ENCODE data around the gene NNT. TPM values are rescaled to one million over a fixed set of nuclear protein-coding genes. Genes with fewer than 3 reads are reported as not detected.
"Not testable (repeated sequence)": the region's sequence is repeated elsewhere in the genome, so short reads cannot be mapped to it uniquely, and the experiment has no call there.

NNT gene
- polyA plus RNA-seq, 3 donors from 2014 or later, result 49.5 to 78.0 (median 60.6) TPM

GRCh38 chr5:43745923-43746548, 143.1 kb downstream of the NNT start:
- H3K4me3 Mint-ChIP-seq; H3K27me3 Mint-ChIP-seq (ENCODE audit: low read depth in 3 of 3); H3K4me1 Mint-ChIP-seq; DNase-seq; H3K27ac Mint-ChIP-seq; H3K36me3 Mint-ChIP-seq; H3K9me3 Mint-ChIP-seq: not testable (repeated sequence)

- Mint-ChIP-seq H3K27me3 (ENCODE audit: low read depth in 3 of 3) (peaks cover 2% of the 10 kb centered on the region in 3 donors), H3K9me3 (peaks cover 0 to 6% (median 0%) of the 10 kb centered on the region in 6 donors), H3K27ac (no peak overlapping the region), H3K4me3 (no peak overlapping the region), H3K4me1 (no peaks in the 10 kb centered on the region), H3K36me3 (no peaks in the 10 kb centered on the region)
- no peak for DNase-seq
These were observed 147.8 kb downstream of the NNT start for GRCh38 chr5:43750809-43751208.

GRCh38 chr5:43753069-43753468, 150.1 kb downstream of the NNT start:
- Mint-ChIP-seq H3K4me3 (no peak overlapping the region), H3K4me1 (no peaks in the 10 kb centered on the region), H3K9me3 (peaks cover 0 to 9% (median 6%) of the 10 kb centered on the region in 6 donors), H3K27me3 (ENCODE audit: low read depth in 3 of 3) (peaks cover 2% of the 10 kb centered on the region in 3 donors), H3K36me3 (no peaks in the 10 kb centered on the region), H3K27ac (no peak overlapping the region)
- DNase-seq, result no peak

Other genes with a start within 250 kb of the NNT start
- 10 to 100 TPM in 1 of 3 donors, 1 to 10 TPM in 2; 5.0 to 12.1 (median 8.6) TPM for gene CCL28, start 190.8 kb upstream of the NNT start, polyA plus RNA-seq
- 10 to 100 TPM; 17.7 to 20.2 (median 19.6) TPM for gene TMEM267, start 119.3 kb upstream of the NNT start, polyA plus RNA-seq
- gene C5orf34, start 88.0 kb upstream of the NNT start, polyA plus RNA-seq, result 1 to 10 TPM; 1.3 to 3.3 (median 1.5) TPM
- gene PAIP1, start 46.1 kb upstream of the NNT start, polyA plus RNA-seq, result 10 to 100 TPM; 28.4 to 30.3 (median 29.4) TPM

All from immature natural killer cell (primary cell).